ENCODE results near the gene ATOX1.

The ATOX1 gene

DNA sequence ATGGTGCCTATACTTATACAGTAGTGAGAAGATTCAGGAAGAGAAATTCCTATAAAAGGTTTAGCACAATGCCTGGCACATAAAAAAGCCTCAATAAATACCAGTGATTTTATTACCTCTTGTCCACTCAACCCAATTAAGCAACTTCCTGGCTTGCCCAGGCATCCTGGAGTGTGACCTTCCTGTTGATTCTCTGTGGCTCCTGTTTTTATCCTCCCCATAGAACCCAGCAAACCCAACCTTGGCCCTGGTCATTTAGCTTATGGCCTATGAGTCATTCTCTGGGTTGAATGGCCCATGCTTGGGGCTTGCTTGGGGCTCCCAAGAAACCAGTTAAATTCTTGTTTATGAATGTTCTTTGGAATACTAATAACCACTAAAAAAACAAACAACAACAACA lies 50.3 kb downstream of the ATOX1 start:
- TF ChIP-seq EZH2phosphoT487 (IDR thresholded peaks at IDR 0.05; ENCODE audit: borderline replicate concordance, low read length), result no peak
- H3K4me1 ChIP-seq (ENCODE audit: control insufficient read depth, low read length), result peaks cover 54% of the 10 kb centered on the region
- peaks cover 8% of the 10 kb centered on the region; the same call in 1 of the 2 replicates for H3K9me3 ChIP-seq (ENCODE audit: control insufficient read depth, insufficient read depth, low read length)
- no peak overlapping the region for H3K27ac ChIP-seq (ENCODE audit: low read depth, low read length)
- peaks cover 13% of the 10 kb centered on the region; the same call in 1 of the 2 replicates for H3F3A ChIP-seq (ENCODE audit: control insufficient read depth, insufficient read depth)
- H3K4me3 ChIP-seq (ENCODE audit: low read length), result no peak overlapping the region
- no peaks in the 10 kb centered on the region for H4K20me1 ChIP-seq (ENCODE audit: control insufficient read depth, insufficient read depth, low read depth, low read length)
- H3K9me2 ChIP-seq (replicated peaks; ENCODE audit: control insufficient read depth, low read length), result no peaks in the 10 kb centered on the region
- H3K4me2 ChIP-seq (ENCODE audit: low read length), result no peak overlapping the region
- no peaks in the 10 kb centered on the region for H3K36me3 ChIP-seq (ENCODE audit: control insufficient read depth, low read length)
- H3K27me3 ChIP-seq (ENCODE audit: control insufficient read depth, low read length), result no peaks in the 10 kb centered on the region
- no peaks in the 10 kb centered on the region for H3K79me2 ChIP-seq (ENCODE audit: control insufficient read depth, low read length)

DNA sequence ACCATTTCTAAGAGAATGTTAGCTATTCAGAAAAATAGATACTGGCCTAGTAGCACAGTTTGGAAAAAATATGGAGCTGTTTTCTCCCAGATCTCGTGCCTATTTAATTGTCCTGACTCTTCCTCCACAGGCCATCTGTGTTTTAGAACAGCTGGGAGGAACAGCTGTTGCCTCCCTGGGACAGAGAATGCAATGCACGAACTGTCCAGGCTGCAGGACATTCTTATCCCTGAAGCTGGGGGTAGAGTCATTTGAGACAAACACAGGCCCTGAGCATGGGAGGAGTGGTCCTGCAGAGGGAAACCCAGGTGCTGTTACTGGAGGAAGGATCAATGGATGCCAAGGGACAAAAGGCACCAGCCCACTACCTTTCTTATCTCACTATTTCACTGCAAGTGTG lies 50.9 kb downstream of the ATOX1 start:
- H4K20me1 ChIP-seq (ENCODE audit: control insufficient read depth, insufficient read depth, low read depth, low read length), result no peaks in the 10 kb centered on the region
- H3F3A ChIP-seq (ENCODE audit: control insufficient read depth, insufficient read depth), result peaks cover 13% of the 10 kb centered on the region; the same call in 1 of the 2 replicates
- H3K9me2 ChIP-seq (replicated peaks; ENCODE audit: control insufficient read depth, low read length), result no peaks in the 10 kb centered on the region
- no peak overlapping the region for H3K27ac ChIP-seq (ENCODE audit: low read depth, low read length)
- no peaks in the 10 kb centered on the region for H3K79me2 ChIP-seq (ENCODE audit: control insufficient read depth, low read length)
- H3K4me3 ChIP-seq (ENCODE audit: low read length), result no peak overlapping the region
- TF ChIP-seq, protein P1, sequence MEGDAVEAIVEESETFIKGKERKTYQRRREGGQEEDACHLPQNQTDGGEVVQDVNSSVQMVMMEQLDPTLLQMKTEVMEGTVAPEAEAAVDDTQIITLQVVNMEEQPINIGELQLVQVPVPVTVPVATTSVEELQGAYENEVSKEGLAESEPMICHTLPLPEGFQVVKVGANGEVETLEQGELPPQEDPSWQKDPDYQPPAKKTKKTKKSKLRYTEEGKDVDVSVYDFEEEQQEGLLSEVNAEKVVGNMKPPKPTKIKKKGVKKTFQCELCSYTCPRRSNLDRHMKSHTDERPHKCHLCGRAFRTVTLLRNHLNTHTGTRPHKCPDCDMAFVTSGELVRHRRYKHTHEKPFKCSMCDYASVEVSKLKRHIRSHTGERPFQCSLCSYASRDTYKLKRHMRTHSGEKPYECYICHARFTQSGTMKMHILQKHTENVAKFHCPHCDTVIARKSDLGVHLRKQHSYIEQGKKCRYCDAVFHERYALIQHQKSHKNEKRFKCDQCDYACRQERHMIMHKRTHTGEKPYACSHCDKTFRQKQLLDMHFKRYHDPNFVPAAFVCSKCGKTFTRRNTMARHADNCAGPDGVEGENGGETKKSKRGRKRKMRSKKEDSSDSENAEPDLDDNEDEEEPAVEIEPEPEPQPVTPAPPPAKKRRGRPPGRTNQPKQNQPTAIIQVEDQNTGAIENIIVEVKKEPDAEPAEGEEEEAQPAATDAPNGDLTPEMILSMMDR (IDR thresholded peaks at IDR 0.05; ENCODE audit: low read depth, low read length, poor library complexity, severe bottlenecking), result no peak
- TF ChIP-seq EZH2phosphoT487 (IDR thresholded peaks at IDR 0.05; ENCODE audit: borderline replicate concordance, low read length), result no peak
- no peak overlapping the region for H3K4me2 ChIP-seq (ENCODE audit: low read length)
- H3K27me3 ChIP-seq (ENCODE audit: control insufficient read depth, low read length), result no peaks in the 10 kb centered on the region
- H3K36me3 ChIP-seq (ENCODE audit: control insufficient read depth, low read length), result no peaks in the 10 kb centered on the region
- peaks cover 8% of the 10 kb centered on the region; the same call in 1 of the 2 replicates for H3K9me3 ChIP-seq (ENCODE audit: control insufficient read depth, insufficient read depth, low read length)
- peaks cover 60% of the 10 kb centered on the region for H3K4me1 ChIP-seq (ENCODE audit: control insufficient read depth, low read length)

DNA sequence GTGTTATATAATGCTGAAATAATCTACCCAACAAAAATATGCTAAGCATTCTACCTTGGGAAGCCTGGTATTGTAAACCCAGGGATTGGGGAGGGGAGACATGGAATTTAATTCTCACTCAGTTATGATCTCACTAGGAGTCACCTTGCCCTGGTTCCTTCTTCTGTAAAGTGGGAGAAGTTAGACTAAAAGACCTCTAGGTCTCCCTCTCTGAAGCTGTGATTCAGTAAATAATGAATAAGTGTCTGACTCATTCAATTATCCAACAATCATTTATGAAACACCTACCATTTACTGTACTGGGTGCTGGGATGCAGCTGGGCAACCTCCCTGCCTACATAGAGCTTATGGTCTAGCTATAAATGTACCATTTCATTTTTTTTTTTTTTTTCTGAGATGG lies 51.5 kb downstream of the ATOX1 start:
- H3K27me3 ChIP-seq (ENCODE audit: control insufficient read depth, low read length), result no peaks in the 10 kb centered on the region
- H3K9me3 ChIP-seq (ENCODE audit: control insufficient read depth, insufficient read depth, low read length), result peaks cover 7% of the 10 kb centered on the region; the same call in 1 of the 2 replicates
- H3K79me2 ChIP-seq (ENCODE audit: control insufficient read depth, low read length), result no peaks in the 10 kb centered on the region
- no peak overlapping the region for H3K27ac ChIP-seq (ENCODE audit: low read depth, low read length)
- H3K36me3 ChIP-seq (ENCODE audit: control insufficient read depth, low read length), result no peaks in the 10 kb centered on the region
- H4K20me1 ChIP-seq (ENCODE audit: control insufficient read depth, insufficient read depth, low read depth, low read length), result no peaks in the 10 kb centered on the region
- H3F3A ChIP-seq (ENCODE audit: control insufficient read depth, insufficient read depth), result peaks cover 11% of the 10 kb centered on the region; the same call in 1 of the 2 replicates
- H3K4me1 ChIP-seq (ENCODE audit: control insufficient read depth, low read length), result peaks cover 64% of the 10 kb centered on the region
- no peaks in the 10 kb centered on the region for H3K9me2 ChIP-seq (replicated peaks; ENCODE audit: control insufficient read depth, low read length)
- H3K4me3 ChIP-seq (ENCODE audit: low read length), result no peak overlapping the region
- no peak overlapping the region for H3K4me2 ChIP-seq (ENCODE audit: low read length)
- TF ChIP-seq, protein P1 (IDR thresholded peaks at IDR 0.05; ENCODE audit: low read depth, low read length, poor library complexity, severe bottlenecking), result no peak
- no peak for TF ChIP-seq EZH2phosphoT487 (IDR thresholded peaks at IDR 0.05; ENCODE audit: borderline replicate concordance, low read length)

DNA sequence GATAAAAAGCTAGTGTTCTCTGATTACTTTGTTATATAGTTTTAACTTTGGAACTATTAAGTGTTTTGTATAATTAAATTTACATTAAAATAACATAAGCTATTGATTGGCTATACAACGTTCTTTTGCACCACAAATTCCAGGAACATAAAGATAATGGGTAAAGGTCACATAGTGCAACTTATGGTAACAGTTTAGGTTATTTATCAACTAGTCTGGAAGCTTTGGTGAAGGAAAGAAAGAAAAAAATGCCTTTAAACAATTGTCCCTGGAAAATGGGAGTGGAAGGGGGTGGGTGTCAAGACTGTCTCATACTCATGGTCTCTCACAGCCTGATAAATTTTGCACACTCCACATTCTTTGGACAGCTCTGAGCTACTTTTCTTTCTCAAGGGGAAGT lies 54.7 kb downstream of the ATOX1 start:
- H3F3A ChIP-seq (ENCODE audit: control insufficient read depth, insufficient read depth), result no peaks in the 10 kb centered on the region
- peaks cover 51% of the 10 kb centered on the region for H3K4me1 ChIP-seq (ENCODE audit: control insufficient read depth, low read length)
- H3K9me3 ChIP-seq (ENCODE audit: control insufficient read depth, insufficient read depth, low read length), result no peaks in the 10 kb centered on the region
- H4K20me1 ChIP-seq (ENCODE audit: control insufficient read depth, insufficient read depth, low read depth, low read length), result no peaks in the 10 kb centered on the region
- TF ChIP-seq EZH2phosphoT487 (IDR thresholded peaks at IDR 0.05; ENCODE audit: borderline replicate concordance, low read length), result no peak
- TF ChIP-seq, protein P1 (IDR thresholded peaks at IDR 0.05; ENCODE audit: low read depth, low read length, poor library complexity, severe bottlenecking), result no peak
- no peaks in the 10 kb centered on the region for H3K79me2 ChIP-seq (ENCODE audit: control insufficient read depth, low read length)
- no peaks in the 10 kb centered on the region for H3K36me3 ChIP-seq (ENCODE audit: control insufficient read depth, low read length)
- H3K4me3 ChIP-seq (ENCODE audit: low read length), result no peak overlapping the region
- H3K27me3 ChIP-seq (ENCODE audit: control insufficient read depth, low read length), result no peaks in the 10 kb centered on the region
- H3K27ac ChIP-seq (ENCODE audit: low read depth, low read length), result no peak overlapping the region
- H3K9me2 ChIP-seq (replicated peaks; ENCODE audit: control insufficient read depth, low read length), result no peaks in the 10 kb centered on the region
- peak overlapping the region; percentile 54 for H3K4me2 ChIP-seq (ENCODE audit: low read length)

All from DOHH2 (cell line).